Measurements from ENCODE around the gene QKI. TPM values are rescaled to one million over a fixed set of nuclear protein-coding genes. Genes with fewer than 3 reads are reported as not detected.

QKI gene
- total and polyA plus RNA-seq, 10 of the 15 experiments (the other 5 are each of a cell fraction or from before 2014, with no cell fraction given) = 4.7 to 72.5 (median 38.9) TPM

- TF ChIP-seq ZBTB40 (IDR thresholded peaks at IDR 0.05; ENCODE audit: borderline replicate concordance) (no peak), BCL11A (IDR thresholded peaks at IDR 0.05; ENCODE audit: low read depth, low read length) (no peak), TCF12 (IDR thresholded peaks at IDR 0.05; ENCODE audit: low read depth, low read length) (no peak), HDAC2 (IDR thresholded peaks at IDR 0.05) (no peak), ASH2L (IDR thresholded peaks at IDR 0.05; ENCODE audit: borderline replicate concordance, low read depth) (no peak), ESRRA (IDR thresholded peaks at IDR 0.05; ENCODE audit: low read length) (no peak), FOS (IDR thresholded peaks at IDR 0.05; ENCODE audit: borderline replicate concordance, extremely low read depth, insufficient read length) (no peak), TAF1 (IDR thresholded peaks at IDR 0.05; ENCODE audit: borderline replicate concordance, low read depth, low read length) (no peak)
Measured at GRCh38 chr6:163613025-163613424, 198.5 kb downstream of the QKI start (continued).

- no peaks in the 10 kb centered on the region for H3K27me3 ChIP-seq (replicated peaks in 1 of 2; ENCODE audit: control insufficient read depth in 2 of 2, insufficient read depth in 2 of 2, low read length in 1 of 2)
- no peak overlapping the region for H2AFZ ChIP-seq (ENCODE audit: control insufficient read depth, low read depth, low read length)
- ChIA-PET SMC1A (ENCODE audit: uncharacterized antibody, unreplicated experiment) (no interaction called here), POLR2A (no interaction called here), CTCF (no interaction called here), RAD21 (ENCODE audit: unreplicated experiment) (no interaction called here)
- no peak overlapping the region for H3K4me2 ChIP-seq (ENCODE audit: control insufficient read depth, insufficient read depth)
- H3K79me2 ChIP-seq (ENCODE audit: control insufficient read depth, insufficient read depth, low read length) = no peaks in the 10 kb centered on the region
- H3K9ac ChIP-seq (ENCODE audit: control insufficient read depth, insufficient read depth, low read length) = no peak overlapping the region
- intact Hi-C loops (cut with micrococcal nuclease; ENCODE audit: unreplicated experiment) = no loop called here
- no peaks in the 10 kb centered on the region for H3K36me3 ChIP-seq (ENCODE audit: control insufficient read depth in 2 of 2, insufficient read depth in 2 of 2, low read length in 1 of 2)
- TF ChIP-seq TCF12 (IDR thresholded peaks at IDR 0.05; ENCODE audit: low read depth, low read length) (no peak), MTA2 (IDR thresholded peaks at IDR 0.05; ENCODE audit: low read depth) (no peak), HSF1 (IDR thresholded peaks at IDR 0.05; ENCODE audit: low read depth, low read length) (no peak), MTA3 (IDR thresholded peaks at IDR 0.05; ENCODE audit: borderline replicate concordance, low read length) (no peak), ATF3 (IDR thresholded peaks at IDR 0.05; ENCODE audit: borderline replicate concordance, extremely low read depth, low read depth, low read length) (no peak), KAT2A (conservative IDR thresholded peaks at IDR 0.05; ENCODE audit: control insufficient read depth, low read depth, low read length) (no peak), BHLHE40 (IDR thresholded peaks at IDR 0.05; ENCODE audit: borderline replicate concordance in 1 of 2, low read depth in 2 of 2, low read length in 1 of 2) (no peak), HDAC2 (IDR thresholded peaks at IDR 0.05) (no peak)
- WGBS (ENCODE audit: insufficient coverage, insufficient replicate concordance, low lambda C conversion rate, missing lambda C conversion rate) = 80% methylated on average over 3 of the region's 3 CpGs
- no peaks in the 10 kb centered on the region for H4K20me1 ChIP-seq (ENCODE audit: control insufficient read depth, insufficient read depth)
- no peak for ATAC-seq
- no TSS peak for BruUV-seq (replicated peaks)
- H3K4me3 ChIP-seq = no peak overlapping the region
- H3K9me3 ChIP-seq (replicated peaks; ENCODE audit: control insufficient read depth, insufficient read depth, low read length) = no peaks in the 10 kb centered on the region
- H3K27ac ChIP-seq (ENCODE audit: control insufficient read depth, insufficient read depth) = no peak overlapping the region
- in situ Hi-C loops (cut with MboI) = no loop called here
- FAIRE-seq = no peak
- H3K4me1 ChIP-seq (ENCODE audit: control insufficient read depth, insufficient read depth, low read length) = no peaks in the 10 kb centered on the region
- DNase-seq (ENCODE audit: low read depth, low spot score) = no peak
Measured at GRCh38 chr6:163613668-163614067, 199.2 kb downstream of the QKI start.
